K562 (cell line): ENCODE results near the gene ANOS1. TPM values are rescaled to one million over a fixed set of nuclear protein-coding genes. Genes with fewer than 3 reads are reported as not detected.

Experiments
- ATAC-seq: fragments of 200-7000 bp; cut with Tn5 transposase; 3 replicates; pipeline ENCODE4 v1.9.1; 2020; ENCODE audit warnings: moderate library complexity
- BruUV-seq: library from RNA; stranded (reverse); fragments of 400-500 nt; replicated peaks from 2 replicates; lab custom pipeline; 2021; lab: Mats Ljungman, UMichigan
- CTCF ChIA-PET: fragments of 300-600 bp; formaldehyde crosslinking; extraction: SDS; loops from one replicate; lab custom pipeline; 2021; ENCODE audit warnings: low intra/inter-chr PET ratio; lab: Yijun Ruan, JAX
- POLR2A ChIA-PET: fragments of 300-600, 350-650 bp; sonication (Branson Sonifier 250); formaldehyde crosslinking; extraction: SDS; loops from one replicate; lab custom pipeline; 2021; ENCODE audit warnings: antibody characterized with exemption, inconsistent platforms; lab: Yijun Ruan, JAX
- DNase-seq, 4 experiments: peaks; one replicate each; pipeline versions ENCODE4 v3.0.0 to v3.0.0-alpha.2; 2011 to 2018; ENCODE audit warnings: low spot score in 3 of 4, mixed read lengths in 3 of 4; ENCODE audit errors: extremely low read depth in 1 of 4
- FAIRE-seq: peaks from 2 replicates; lab custom pipeline; 2011; peaks lifted over from hg19 to GRCh38; lab: Jason Lieb, UNC
- H2AFZ ChIP-seq: 2 replicates; pipeline ENCODE4 v1.6.0; 2011; ENCODE audit warnings: low read depth, low read length, control low read depth, inconsistent platforms
- H3K27ac ChIP-seq: fragments of 200-600 bp; 3 replicates; pipeline ENCODE4 v1.8.0; 2011; ENCODE audit warnings: low read depth, mild to moderate bottlenecking, control low read depth, inconsistent platforms, low read length, moderate library complexity, mixed read lengths; ENCODE audit errors: extremely low read depth
- H3K27me3 ChIP-seq, 2 experiments: fragments of 300-600 bp in 1 of 2; 2 replicates in 1 of 2; 3 replicates in 1 of 2; pipeline versions ENCODE4 v1.6.0 to v1.8.0; 2011; ENCODE audit warnings: inconsistent platforms in 2 of 2, low read length in 2 of 2, mild to moderate bottlenecking in 1 of 2, mixed read lengths in 1 of 2, moderate library complexity in 1 of 2; ENCODE audit not compliant: control insufficient read depth in 2 of 2, insufficient read depth in 2 of 2
- H3K36me3 ChIP-seq: fragments of 300-600 bp; 3 replicates; pipeline ENCODE4 v1.8.0; 2011; ENCODE audit warnings: mild to moderate bottlenecking, low read length, inconsistent platforms; ENCODE audit not compliant: control insufficient read depth, insufficient read depth
- H3K4me1 ChIP-seq, 2 experiments: fragments of 200-600 bp in 1 of 2; replicated peaks in 1 of 2; 2 replicates in 1 of 2; 3 replicates in 1 of 2; pipeline versions ENCODE4 v1.5.1 to v1.8.0; 2011; ENCODE audit warnings: inconsistent platforms in 2 of 2, low read length in 2 of 2, mild to moderate bottlenecking in 1 of 2, mixed read lengths in 1 of 2, moderate library complexity in 1 of 2; ENCODE audit not compliant: control insufficient read depth in 2 of 2, insufficient read depth in 2 of 2
- H3K4me2 ChIP-seq: 2 replicates; pipeline ENCODE4 v1.6.1; 2011; ENCODE audit warnings: low read length, control low read depth, inconsistent platforms, mixed read lengths; ENCODE audit not compliant: insufficient read depth
- H3K4me3 ChIP-seq: fragments of 200-600 bp; sonication (generic), shearing (Covaris generic); 2 replicates; pipeline ENCODE4 v1.5.1; 2016; ENCODE audit warnings: control low read depth, inconsistent platforms
- H3K79me2 ChIP-seq: fragments of 200-600 bp; 3 replicates; pipeline ENCODE4 v1.8.0; 2011; ENCODE audit warnings: low read length, inconsistent platforms; ENCODE audit not compliant: control insufficient read depth, insufficient read depth
- H3K9ac ChIP-seq, 2 experiments: 2 replicates each; pipeline versions ENCODE4 v1.6.0 to v1.6.1; 2011; ENCODE audit warnings: low read depth in 2 of 2, low read length in 2 of 2, control low read depth in 1 of 2, inconsistent platforms in 1 of 2, mild to moderate bottlenecking in 1 of 2, mixed read lengths in 1 of 2; ENCODE audit not compliant: insufficient read depth in 1 of 2
- H3K9me1 ChIP-seq: one replicate; pipeline ENCODE4 v1.6.0; 2011; ENCODE audit warnings: inconsistent platforms, mild to moderate bottlenecking, low read length, moderate library complexity; ENCODE audit not compliant: control insufficient read depth, insufficient read depth
- H3K9me3 ChIP-seq: replicated peaks from 2 replicates; pipeline ENCODE4 v1.5.1; 2011; ENCODE audit warnings: low read depth, low read length, inconsistent platforms; ENCODE audit not compliant: control insufficient read depth, insufficient read depth
- H4K20me1 ChIP-seq: replicated peaks from 2 replicates; pipeline ENCODE4 v1.6.1; 2011; ENCODE audit warnings: low read length, inconsistent platforms, mixed read lengths; ENCODE audit not compliant: control insufficient read depth, insufficient read depth
- DPF2 ChIP-seq: fragments of 450-650 bp; IDR thresholded peaks from 2 replicates; pipeline ENCODE4 v1.6.1; 2016
- MYBL2 ChIP-seq, 2 experiments: fragments of 450-650 bp in 1 of 2; sonication (generic) in 1 of 2; formaldehyde crosslinking in 1 of 2; IDR thresholded peaks; 2 replicates each; pipeline versions ENCODE4 v1.6.1 to v1.8.1; 2017 to 2022; ENCODE audit warnings: borderline replicate concordance in 1 of 2, inconsistent platforms in 1 of 2, low read depth in 1 of 2, mild to moderate bottlenecking in 1 of 2, missing genetic modification reagents in 1 of 2, moderate library complexity in 1 of 2
- OTX1 ChIP-seq: fragments of 450-650 bp; formaldehyde crosslinking; IDR thresholded peaks from 2 replicates; pipeline ENCODE4 v1.4.0; 2022; ENCODE audit warnings: mild to moderate bottlenecking
- PHF21A ChIP-seq: fragments of 450-650 bp; IDR thresholded peaks from 2 replicates; pipeline ENCODE4 v1.6.1; 2017; ENCODE audit warnings: low read depth, borderline replicate concordance
- TAF1 ChIP-seq: IDR thresholded peaks from 2 replicates; pipeline ENCODE4 v1.6.1; 2011; ENCODE audit warnings: mild to moderate bottlenecking, low read length, moderate library complexity; ENCODE audit not compliant: insufficient read depth, control insufficient read depth, severe bottlenecking; ENCODE audit errors: extremely low read depth
- TAF15 ChIP-seq: fragments of 200-400 bp; formaldehyde crosslinking; IDR thresholded peaks from 2 replicates; pipeline ENCODE4 v1.6.1; 2017; ENCODE audit warnings: mild to moderate bottlenecking, low read depth, low read length, moderate library complexity
- U2AF2 ChIP-seq: fragments of 200-400 bp; formaldehyde crosslinking; optimal IDR thresholded peaks from 2 replicates; pipeline ENCODE3; 2017; ENCODE audit warnings: low read depth, mild to moderate bottlenecking, low read length
- ZKSCAN8 ChIP-seq: fragments of 200-800 bp; sonication (Bioruptor generic); IDR thresholded peaks from 2 replicates; pipeline ENCODE4 v1.6.1; 2016; ENCODE audit warnings: missing genetic modification characterization, missing compliant biosample characterization
- ZNF668 ChIP-seq: fragments of 250-450 bp; sonication (Bioruptor Pico); IDR thresholded peaks from 2 replicates; pipeline ENCODE4 v1.8.0; 2022; ENCODE audit warnings: mild to moderate bottlenecking, inconsistent platforms
- ZNF75A ChIP-seq: fragments of 450-650 bp; formaldehyde crosslinking; IDR thresholded peaks from 2 replicates; pipeline ENCODE4 v1.4.0; 2020; ENCODE audit warnings: mild to moderate bottlenecking
- ZNF764 ChIP-seq: fragments of 250-450 bp; sonication (Bioruptor Pico); IDR thresholded peaks from 2 replicates; pipeline ENCODE4 v1.4.0; 2020; ENCODE audit warnings: low read depth, mild to moderate bottlenecking, moderate library complexity
- ZNF79 ChIP-seq: fragments of 250-450 bp; sonication (Bioruptor Pico); IDR thresholded peaks from 2 replicates; pipeline ENCODE4 v1.4.0; 2020; ENCODE audit warnings: low read depth, mild to moderate bottlenecking, moderate library complexity
- WGBS: fragments of 100-300 bp; shearing (Covaris generic); methylation state at CpG from one replicate; pipeline ENCODE4 v1.1.6; 2016; ENCODE audit warnings: low coverage, mixed read lengths; ENCODE audit not compliant: insufficient coverage; ENCODE audit errors: missing lambda C conversion rate; 5-methylcytosine and 5-hydroxymethylcytosine counted together
- in situ Hi-C: fragments of 300-500 bp; cut with MboI; formaldehyde crosslinking; loops from 4 replicates; pipeline ENCODE4 v1.15.0; 2018; ENCODE audit warnings: inconsistent platforms, mixed read lengths
- intact Hi-C: fragments of 100-400 bp; cut with micrococcal nuclease; formaldehyde crosslinking; loops from 2 replicates; pipeline ENCODE4 v1.14.2; 2022
- polyA plus RNA-seq, 8 experiments: library from polyadenylated mRNA; depleted of rRNA in 4 of 8; stranded (reverse) in 5 of 8; unstranded in 3 of 8; fragments of >200 nt; fragmentation: Nextera tagmentation in 2 of 8; fragmentation: Illumina TruSeq in 1 of 8; extraction: Ambion mirVana in 2 of 8; extraction: Trizol in 1 of 8; gene quantifications; 2 replicates each; pipeline versions ENCODE4 v1.2.1 to v1.2.3, GENCODE V29; 2011 to 2014; ENCODE audit warnings: inconsistent platforms in 1 of 8, missing spikeins in 1 of 8
- total RNA-seq, 7 experiments: library from RNA; depleted of rRNA in 6 of 7; stranded (reverse); fragments of >200 nt in 6 of 7; fragmentation: Illumina TruSeq in 2 of 7; extraction: Trizol in 2 of 7; gene quantifications; 2 replicates each; pipeline versions ENCODE4 v1.2.1 to v1.2.3, GENCODE V29; 2011 to 2021; ENCODE audit warnings: low replicate concordance in 1 of 7

ANOS1 gene
- total and polyA plus RNA-seq, 9 of the 15 experiments (the other 6 are each of a cell fraction or from before 2014, with no cell fraction given): 0.04 TPM; not detected in 8

- FAIRE-seq (no peak), DNase-seq (no peak), ATAC-seq (no peak)
- POLR2A ChIA-PET: no interaction called here
- Histone ChIP-seq H3K36me3 (no peaks in the 10 kb centered on the region), H3K27ac (no peak overlapping the region), H3K9me1 (no peaks in the 10 kb centered on the region), H3K27me3 (no peaks in the 10 kb centered on the region), H3K9ac (no peak overlapping the region), H4K20me1 (no peaks in the 10 kb centered on the region), H3K79me2 (no peaks in the 10 kb centered on the region), H2AFZ (no peak overlapping the region), H3K9me3 (no peaks in the 10 kb centered on the region), H3K4me2 (no peak overlapping the region), H3K4me3 (no peak overlapping the region), H3K4me1 (no peaks in the 10 kb centered on the region)
- CTCF ChIA-PET: no interaction called here
- TF ChIP-seq ZNF75A (CRISPR knock-in tag) (no peak), PHF21A (no peak), DPF2 (no peak), U2AF2 (no peak), ZNF668 (no peak), ZNF764 (no peak), ZNF79 (no peak), TAF1 (no peak), MYBL2 (IDR thresholded peaks at IDR 0.05; ENCODE audit: low read depth) (no peak), MYBL2 (CRISPR knock-in tag; IDR thresholded peaks at IDR 0.05; ENCODE audit: borderline replicate concordance) (no peak), OTX1 (no peak), ZKSCAN8 (CRISPR knock-in tag) (no peak), TAF15 (no peak)
- intact Hi-C loops: no loop called here
- 1% methylated on average over 9 of the region's 11 CpGs for WGBS
- in situ Hi-C loops: no loop called here
- no TSS peak for BruUV-seq
These were observed 91.9 kb downstream of the ANOS1 start for GRCh38 chrX:8639949-8640475.
